Neutrophil (primary cell): ENCODE results near the gene CCDC149.

ENCODE experiments used
- H3K27ac ChIP-seq: fragments of 200-600 bp; sonication (generic); 2 replicates; pipeline ENCODE4 v1.5.1; 2016; ENCODE audit warnings: mild to moderate bottlenecking, moderate library complexity
- H3K27me3 ChIP-seq: fragments of 200-600 bp; sonication (generic); 2 replicates; pipeline ENCODE4 v1.6.0; 2016; ENCODE audit warnings: mild to moderate bottlenecking
- H3K36me3 ChIP-seq: fragments of 200-600 bp; sonication (generic); 2 replicates; pipeline ENCODE4 v1.5.1; 2017
- H3K4me1 ChIP-seq, 2 experiments: fragments of 200-600 bp in 1 of 2; sonication (generic) in 1 of 2; 1 replicate in 1 of 2; 2 replicates in 1 of 2; pipeline versions ENCODE4 v1.5.1 to v1.6.1; 2013 to 2016; ENCODE audit warnings: low read depth in 1 of 2, low read length in 1 of 2, mild to moderate bottlenecking in 1 of 2, moderate library complexity in 1 of 2; ENCODE audit not compliant: control insufficient read depth in 1 of 2, insufficient read depth in 1 of 2
- H3K4me3 ChIP-seq, 2 experiments: fragments of 200-600 bp in 1 of 2; sonication (generic) in 1 of 2; 1 replicate in 1 of 2; 2 replicates in 1 of 2; pipeline ENCODE4 v1.5.1; 2013 to 2016; ENCODE audit warnings: low read depth in 1 of 2, low read length in 1 of 2, mild to moderate bottlenecking in 1 of 2, moderate library complexity in 1 of 2
- H3K9me3 ChIP-seq: fragments of 200-600 bp; sonication (generic); 2 replicates; pipeline ENCODE4 v1.5.1; 2016
- TF ChIP-seq, protein P1 (sequence below): fragments of 200-600 bp; sonication (generic); IDR thresholded peaks from 2 replicates; pipeline ENCODE4 v1.5.1; 2016; ENCODE audit warnings: antibody characterized with exemption

The CCDC149 gene

DNA sequence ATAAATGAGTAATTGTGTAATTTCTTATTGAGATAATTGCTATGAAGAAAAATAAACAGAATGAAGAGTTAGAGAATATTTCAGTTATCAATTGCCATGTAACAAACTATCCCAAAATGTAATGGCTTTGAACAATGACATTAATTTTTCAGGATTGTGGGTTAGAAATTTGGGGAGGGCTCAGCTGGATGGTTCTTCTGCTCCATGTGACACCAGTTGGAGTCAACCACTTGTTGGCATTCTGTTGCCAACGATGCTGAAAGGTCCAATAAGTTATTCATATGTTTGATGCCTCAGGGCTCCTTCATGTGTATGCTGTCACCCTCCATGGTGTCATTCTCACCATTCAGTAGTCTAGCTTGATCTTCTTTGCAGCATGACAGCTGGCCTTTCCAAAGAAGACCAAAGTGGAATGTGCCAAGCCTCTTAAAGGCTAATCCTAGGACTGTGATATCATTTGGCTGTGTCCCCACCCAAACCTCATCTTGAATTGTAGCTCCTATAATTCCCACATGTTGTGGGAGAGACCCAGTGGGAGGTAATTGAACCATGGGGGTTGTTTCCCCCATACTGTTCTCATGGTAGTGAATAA is 20.9 kb upstream of the CCDC149 start:
- Histone ChIP-seq H3K27me3 (no peaks in the 10 kb centered on the region), H3K9me3 (no peaks in the 10 kb centered on the region), H3K4me3 (no peak overlapping the region), H3K27ac (no peak overlapping the region), H3K4me1 (peaks cover 20 to 22% of the 10 kb centered on the region in 2 experiments), H3K36me3 (no peaks in the 10 kb centered on the region)
- TF ChIP-seq, protein P1, sequence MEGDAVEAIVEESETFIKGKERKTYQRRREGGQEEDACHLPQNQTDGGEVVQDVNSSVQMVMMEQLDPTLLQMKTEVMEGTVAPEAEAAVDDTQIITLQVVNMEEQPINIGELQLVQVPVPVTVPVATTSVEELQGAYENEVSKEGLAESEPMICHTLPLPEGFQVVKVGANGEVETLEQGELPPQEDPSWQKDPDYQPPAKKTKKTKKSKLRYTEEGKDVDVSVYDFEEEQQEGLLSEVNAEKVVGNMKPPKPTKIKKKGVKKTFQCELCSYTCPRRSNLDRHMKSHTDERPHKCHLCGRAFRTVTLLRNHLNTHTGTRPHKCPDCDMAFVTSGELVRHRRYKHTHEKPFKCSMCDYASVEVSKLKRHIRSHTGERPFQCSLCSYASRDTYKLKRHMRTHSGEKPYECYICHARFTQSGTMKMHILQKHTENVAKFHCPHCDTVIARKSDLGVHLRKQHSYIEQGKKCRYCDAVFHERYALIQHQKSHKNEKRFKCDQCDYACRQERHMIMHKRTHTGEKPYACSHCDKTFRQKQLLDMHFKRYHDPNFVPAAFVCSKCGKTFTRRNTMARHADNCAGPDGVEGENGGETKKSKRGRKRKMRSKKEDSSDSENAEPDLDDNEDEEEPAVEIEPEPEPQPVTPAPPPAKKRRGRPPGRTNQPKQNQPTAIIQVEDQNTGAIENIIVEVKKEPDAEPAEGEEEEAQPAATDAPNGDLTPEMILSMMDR: no peak

DNA sequence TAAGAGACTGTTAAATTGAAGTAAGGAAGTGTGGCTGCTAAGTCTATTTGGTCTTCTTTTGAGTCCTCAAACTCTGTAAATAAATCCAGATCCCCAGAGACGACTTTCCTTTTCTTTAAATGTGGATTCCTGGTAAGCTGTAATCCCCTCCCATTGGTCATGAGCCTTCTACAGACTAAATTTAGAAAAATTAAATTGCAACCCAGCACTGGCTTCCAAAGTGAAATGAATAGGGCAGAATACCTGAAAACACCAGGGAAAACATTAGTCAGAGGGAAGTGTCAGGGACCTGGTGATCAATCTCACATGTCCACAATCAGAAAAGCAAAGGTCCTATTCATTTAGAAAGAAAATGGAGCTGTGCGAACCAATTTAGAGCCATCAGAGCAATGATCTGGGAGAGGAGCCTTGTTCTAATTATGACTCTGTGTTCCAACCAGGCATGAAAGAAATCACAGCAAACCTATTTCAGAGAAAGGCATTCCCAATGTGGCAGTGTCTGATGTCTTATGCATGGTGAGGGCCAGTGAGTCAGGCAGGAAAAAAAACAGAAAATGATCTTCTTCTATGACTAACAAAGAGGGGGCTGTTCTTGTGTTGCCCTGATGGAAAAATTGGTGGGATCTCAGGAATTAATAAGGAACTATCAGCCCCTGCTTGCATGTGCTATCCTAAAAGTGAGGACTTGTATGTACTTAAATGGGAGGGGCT is 19.8 kb upstream of the CCDC149 start:
- H3K9me3 ChIP-seq: no peaks in the 10 kb centered on the region
- peaks cover 25 to 29% of the 10 kb centered on the region in 2 experiments for H3K4me1 ChIP-seq
- TF ChIP-seq, protein P1: no peak
- H3K27ac ChIP-seq: no peak overlapping the region
- no peak overlapping the region for H3K4me3 ChIP-seq
- H3K27me3 ChIP-seq: no peaks in the 10 kb centered on the region
- no peaks in the 10 kb centered on the region for H3K36me3 ChIP-seq

DNA sequence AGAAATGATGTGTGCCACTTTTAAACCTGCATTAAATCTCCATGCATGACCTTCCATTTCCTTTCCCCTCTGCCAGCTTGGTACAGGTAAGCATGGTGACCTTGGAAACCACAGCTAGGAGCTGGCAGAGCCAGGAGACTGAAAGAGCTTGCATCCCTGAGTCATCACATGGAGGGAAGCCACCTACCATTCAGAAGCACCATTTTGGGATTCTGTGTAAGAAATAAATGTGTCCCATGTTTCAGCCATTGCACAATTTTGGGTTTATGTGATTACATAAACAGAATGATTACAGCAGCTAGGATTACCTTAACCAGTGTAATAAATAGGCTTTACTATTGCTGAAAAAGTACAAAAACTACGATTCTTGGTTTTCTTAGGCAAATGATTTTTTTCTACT is 17.3 kb upstream of the CCDC149 start:
- no peaks in the 10 kb centered on the region for H3K27me3 ChIP-seq

DNA sequence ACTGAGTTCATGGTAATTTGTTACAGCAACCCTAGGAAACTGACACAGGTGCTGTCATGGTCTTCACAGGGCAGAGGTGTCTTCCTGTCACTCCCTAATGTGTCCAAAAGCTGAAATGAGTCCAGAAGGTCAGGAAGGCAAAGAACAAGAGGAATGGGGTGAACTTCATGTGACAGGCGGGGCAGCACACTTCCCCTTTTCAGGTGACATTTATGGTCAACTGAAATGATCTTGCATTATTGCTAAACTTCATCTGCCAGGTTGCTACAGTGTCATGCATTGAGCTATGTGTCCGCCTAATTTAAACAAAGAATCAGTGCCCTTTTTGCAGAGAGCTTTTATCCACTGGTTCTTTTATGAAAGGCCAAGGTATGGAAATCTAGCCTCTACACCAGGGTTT is 15.9 kb upstream of the CCDC149 start:
- peak overlapping the region; percentile 57 for H3K27ac ChIP-seq
- H3K36me3 ChIP-seq: no peaks in the 10 kb centered on the region
- H3K27me3 ChIP-seq: no peaks in the 10 kb centered on the region
- H3K4me1 ChIP-seq: peaks cover 25 to 29% of the 10 kb centered on the region in 2 experiments
- H3K4me3 ChIP-seq: no peak overlapping the region
- TF ChIP-seq, protein P1: no peak
- H3K9me3 ChIP-seq: no peaks in the 10 kb centered on the region

More for the DNA sequence above, 17.3 kb upstream of the CCDC149 start:
- no peaks in the 10 kb centered on the region for H3K9me3 ChIP-seq
- no peaks in the 10 kb centered on the region for H3K36me3 ChIP-seq
- H3K27ac ChIP-seq: no peak overlapping the region
- H3K4me1 ChIP-seq: peaks cover 25 to 29% of the 10 kb centered on the region in 2 experiments
- TF ChIP-seq, protein P1: no peak
- H3K4me3 ChIP-seq: no peak overlapping the region

DNA sequence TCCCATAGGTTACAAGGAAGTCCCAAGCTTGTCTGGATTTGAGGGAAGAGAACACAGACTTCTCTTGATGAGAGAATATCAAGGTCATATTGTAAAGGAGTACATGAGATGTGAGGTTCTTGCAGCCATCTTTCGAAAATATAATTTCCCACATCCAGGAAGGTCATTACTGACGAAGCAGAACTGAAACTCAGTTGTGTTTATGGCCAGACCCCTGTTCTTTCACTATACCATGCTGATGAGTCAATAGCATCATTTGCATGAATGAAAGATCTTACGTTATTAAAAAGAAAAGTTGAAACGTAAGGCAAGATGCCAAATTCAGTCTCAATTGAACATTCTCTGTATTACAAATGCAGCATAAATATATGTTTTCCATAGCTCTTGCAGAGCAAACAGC is 14.2 kb upstream of the CCDC149 start:
- Histone ChIP-seq H3K36me3 (no peaks in the 10 kb centered on the region), H3K9me3 (no peaks in the 10 kb centered on the region), H3K27me3 (no peaks in the 10 kb centered on the region), H3K4me1 (peaks cover 25 to 29% of the 10 kb centered on the region in 2 experiments), H3K27ac (no peak overlapping the region), H3K4me3 (no peak overlapping the region)
- TF ChIP-seq, protein P1: no peak
